VCaP (cell line): ENCODE data around the gene GATAD2A.
A peak's percentile ranks its signal among the peaks of the same experiment; 100 is the strongest.

ENCODE experiments used
- H3K27ac ChIP-seq: fragments of 450-650 bp; 2 replicates; pipeline ENCODE4 v1.5.1; 2017
- CTCF ChIP-seq: fragments of 450-650 bp; conservative IDR thresholded peaks from 2 replicates; pipeline ENCODE4 v1.5.1; 2017; ENCODE audit warnings: mild to moderate bottlenecking, moderate library complexity

GATAD2A gene

DNA sequence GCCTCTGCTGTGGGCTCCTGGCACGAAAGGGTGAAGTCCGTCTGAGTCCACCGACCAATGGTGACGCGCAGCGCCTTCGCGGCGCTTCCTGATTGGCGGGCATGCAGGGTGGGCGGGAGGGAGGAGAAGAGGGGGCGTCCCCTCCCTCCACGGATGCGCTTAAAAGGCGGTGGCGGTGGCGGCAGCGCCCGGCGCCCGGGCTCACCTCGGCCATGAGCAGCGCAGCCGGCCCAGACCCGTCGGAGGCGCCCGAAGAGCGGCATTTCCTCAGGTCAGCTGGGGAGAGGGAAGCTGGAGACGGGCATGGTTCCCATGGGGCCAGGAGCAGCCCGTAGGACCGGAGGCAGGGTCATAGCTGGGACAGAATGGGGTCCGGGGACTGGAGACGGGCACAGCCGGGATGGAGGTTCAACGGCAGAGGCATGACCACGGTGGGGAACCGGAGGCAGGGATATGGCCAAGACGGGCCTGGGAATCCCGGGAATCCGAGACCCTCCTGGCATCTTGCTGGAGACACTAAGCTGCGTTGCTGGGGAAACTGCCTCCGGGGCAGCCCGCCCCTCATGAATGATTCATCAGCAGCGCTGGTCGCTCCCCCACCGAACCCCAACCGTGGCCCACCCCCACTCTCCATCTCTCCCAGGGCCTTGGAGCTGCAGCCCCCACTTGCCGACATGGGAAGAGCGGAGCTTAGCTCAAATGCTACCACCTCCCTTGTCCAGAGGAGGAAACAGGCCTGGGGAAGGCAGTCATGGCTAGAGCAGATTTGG lies 123.4 kb downstream of the GATAD2A start, which contains the start of gene YJEFN3:
Gene YJEFN3 (plus strand): TSS at position 191 of the 770 bp plus-strand sequence. CDS start 22 bp downstream, at position 213.
- TF ChIP-seq CTCF = no peak
- H3K27ac ChIP-seq = no peak within 1 kb of the TSS

- TF ChIP-seq CTCF = no peak
- no peak overlapping the region for H3K27ac ChIP-seq
Measured at GRCh38 chr19:19529783-19530422, 124.4 kb downstream of the GATAD2A start.

- no peak for TF ChIP-seq CTCF
- H3K27ac ChIP-seq = no peak overlapping the region
Measured at GRCh38 chr19:19530423-19530804, 124.9 kb downstream of the GATAD2A start.

- H3K27ac ChIP-seq = no peak overlapping the region
- no peak for TF ChIP-seq CTCF
Measured at GRCh38 chr19:19530889-19531288, 125.4 kb downstream of the GATAD2A start.

- peak; percentile 89 for TF ChIP-seq CTCF
- H3K27ac ChIP-seq = no peak overlapping the region
Measured at GRCh38 chr19:19531951-19532805, 126.7 kb downstream of the GATAD2A start.

DNA sequence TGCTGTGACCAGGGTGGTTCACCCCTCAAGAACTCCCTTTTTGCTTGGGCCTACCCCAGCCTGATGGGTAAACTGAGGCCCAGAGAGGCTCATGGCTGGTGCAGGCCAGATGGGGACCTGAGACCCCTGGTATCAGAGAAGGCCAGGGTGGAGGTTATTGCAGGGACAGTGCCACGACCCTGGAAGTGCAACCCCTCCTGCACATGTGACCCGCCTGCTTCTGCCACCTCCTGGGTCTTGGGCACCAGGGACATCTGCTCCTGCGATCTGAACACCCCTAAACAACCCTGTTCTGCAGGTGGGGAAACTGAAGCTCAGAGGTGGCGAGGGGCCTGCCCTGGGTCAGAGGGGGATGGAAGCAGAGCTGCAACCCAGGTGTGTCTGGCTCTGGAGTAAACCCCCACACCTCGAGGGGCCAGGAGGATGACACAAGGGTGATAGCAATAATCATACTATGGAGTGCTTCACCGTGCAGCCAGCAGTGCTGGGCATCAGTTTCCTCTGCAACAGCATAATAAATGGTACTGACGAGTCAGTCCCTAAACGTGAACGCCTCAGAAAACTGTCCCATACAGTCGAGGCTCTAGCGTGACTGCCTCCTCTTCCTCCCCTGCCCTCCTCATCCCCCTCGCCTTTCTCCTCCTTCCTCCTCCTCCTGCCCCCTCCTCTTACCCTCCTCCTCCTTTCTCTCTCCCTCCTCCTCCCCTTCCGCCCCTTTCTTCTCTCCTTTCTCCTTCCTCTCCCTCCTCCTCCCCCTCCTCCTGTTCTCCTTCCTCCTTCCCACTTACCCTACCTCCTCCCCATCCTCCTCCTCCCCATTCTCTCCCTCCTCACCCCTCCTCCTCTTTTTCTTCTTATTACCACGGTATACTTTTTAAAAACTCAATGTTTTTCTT lies 127.6 kb downstream of the GATAD2A start:
- no peak for TF ChIP-seq CTCF

More for the DNA sequence above, 127.6 kb downstream of the GATAD2A start:
- H3K27ac ChIP-seq = no peak overlapping the region
